Skeletal muscle tissue (tissue), 4 donors: ENCODE results near the gene KLRC1. TPM values are rescaled to one million over a fixed set of nuclear protein-coding genes. Genes with fewer than 3 reads are reported as not detected.
"Not testable (repeated sequence)": the region's sequence is repeated elsewhere in the genome, so short reads cannot be mapped to it uniquely, and the experiment has no call there.

Source experiments
- H3K27ac ChIP-seq: one replicate; pipeline ENCODE4 v1.7.0; 2013; ENCODE audit warnings: mild to moderate bottlenecking, low read depth, low read length, inconsistent platforms
- H3K27me3 ChIP-seq, 3 donors: one replicate each; pipeline ENCODE4 v1.7.0; 2013; ENCODE audit warnings: low read length in 3 of 3; ENCODE audit not compliant: control insufficient read depth in 3 of 3, insufficient read depth in 3 of 3
- H3K36me3 ChIP-seq, 3 donors: one replicate each; pipeline ENCODE4 v1.7.0; 2013; ENCODE audit warnings: low read length in 3 of 3; ENCODE audit not compliant: control insufficient read depth in 3 of 3, insufficient read depth in 3 of 3
- H3K4me1 ChIP-seq, 3 donors: one replicate each; pipeline ENCODE4 v1.7.0; 2013; ENCODE audit warnings: low read length in 3 of 3, mild to moderate bottlenecking in 3 of 3; ENCODE audit not compliant: control insufficient read depth in 3 of 3, insufficient read depth in 3 of 3
- H3K4me3 ChIP-seq, 3 donors: one replicate each; pipeline ENCODE4 v1.7.0; 2013; ENCODE audit warnings: low read length in 3 of 3
- H3K9ac ChIP-seq, 3 donors: one replicate each; pipeline ENCODE4 v1.7.0; 2013; ENCODE audit warnings: low read length in 3 of 3, mild to moderate bottlenecking in 3 of 3, moderate library complexity in 2 of 3, low read depth in 1 of 3
- H3K9me3 ChIP-seq, 3 donors: one replicate each; pipeline ENCODE4 v1.7.0; 2013; ENCODE audit warnings: low read length in 3 of 3; ENCODE audit not compliant: control insufficient read depth in 3 of 3
- total RNA-seq: library from RNA; depleted of rRNA; stranded (reverse); fragments of >200 nt; gene quantifications from one replicate; pipeline ENCODE4 v1.2.3, GENCODE V29; 2014
- donor health status: Osteomylitis.

Gene KLRC1
- total RNA-seq, 1 donor from 2014 or later: 1.0 TPM

DNA sequence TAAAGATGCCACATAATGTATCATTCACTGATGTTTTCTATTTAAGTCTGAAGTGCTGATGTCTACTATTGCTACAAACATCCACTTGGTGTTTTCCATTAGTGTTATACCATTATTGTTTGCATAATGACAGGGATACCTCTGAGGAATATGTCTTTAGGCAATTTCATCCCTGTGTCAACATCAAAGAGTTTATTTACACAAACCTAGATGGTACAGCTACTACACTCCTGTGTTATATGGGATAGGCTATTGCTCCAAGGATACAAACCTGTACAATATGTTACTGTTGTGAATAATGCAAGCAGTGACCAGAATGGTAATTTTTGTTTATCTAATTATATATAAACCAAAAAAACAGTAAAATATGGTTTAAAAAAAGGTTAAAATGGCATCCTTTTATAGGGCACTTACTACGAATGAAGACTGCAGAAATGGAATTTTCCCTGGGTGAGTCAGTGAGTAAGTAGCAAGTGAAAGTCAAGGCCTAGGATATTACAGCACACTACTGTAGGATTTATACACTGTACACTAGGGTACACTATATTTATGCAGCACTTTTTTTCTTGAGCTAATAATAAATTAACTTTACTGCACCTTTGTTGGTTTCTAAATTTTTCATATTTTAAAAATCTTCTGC, 28.8 kb downstream of the KLRC1 start:
- H3K4me1 ChIP-seq, H3K27me3 ChIP-seq, H3K4me3 ChIP-seq, H3K9me3 ChIP-seq, H3K36me3 ChIP-seq, H3K27ac ChIP-seq, H3K9ac ChIP-seq: not testable (repeated sequence)

DNA sequence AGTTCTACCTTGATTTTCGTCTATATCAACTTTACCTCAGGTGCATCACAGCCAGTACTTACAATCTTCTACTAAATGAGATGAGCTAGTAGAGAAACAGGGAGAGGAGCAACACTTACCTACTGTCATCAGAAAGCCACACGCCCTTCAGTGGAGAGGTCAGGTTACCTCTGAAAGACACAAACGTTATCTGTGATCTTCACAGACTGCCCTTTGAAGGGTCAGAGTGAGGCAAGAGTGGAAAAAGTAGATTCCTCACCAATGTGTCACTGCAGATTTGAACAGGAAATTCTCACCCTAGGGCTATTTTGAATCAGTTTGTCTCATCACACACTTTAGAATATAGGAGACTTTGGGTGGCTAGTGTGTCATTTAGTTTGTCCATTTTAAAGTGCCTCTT, 31.0 kb downstream of the KLRC1 start:
- H3K36me3 ChIP-seq, H3K4me1 ChIP-seq, H3K27me3 ChIP-seq, H3K9me3 ChIP-seq, H3K4me3 ChIP-seq, H3K27ac ChIP-seq, H3K9ac ChIP-seq: not testable (repeated sequence)

DNA sequence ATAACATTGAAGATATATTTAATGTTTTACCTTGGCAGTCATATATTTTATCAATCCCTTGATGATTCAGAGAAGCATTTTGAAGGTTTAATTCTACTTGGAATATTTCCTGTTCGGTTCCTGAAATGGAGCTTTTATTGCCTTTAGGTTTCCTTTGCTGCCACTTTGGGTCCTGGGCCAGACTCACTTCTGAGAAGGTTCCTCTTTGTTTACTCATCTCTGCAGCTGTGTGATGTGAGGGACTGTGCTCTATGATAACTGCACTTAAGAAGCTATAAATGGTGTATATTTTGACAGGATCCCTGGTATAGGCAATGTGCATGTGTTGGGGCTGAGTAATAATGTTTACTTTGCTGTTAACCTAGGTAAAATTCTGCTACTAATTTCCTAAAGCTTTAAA, 32.8 kb downstream of the KLRC1 start, which contains the start of gene KLRC3:
Gene KLRC3 (minus strand): TSS at position 262 of the 400 bp plus-strand sequence. CDS start 45 bp downstream, at position 217.
- not testable (repeated sequence) for H3K27me3 ChIP-seq, H3K9ac ChIP-seq, H3K36me3 ChIP-seq, H3K4me3 ChIP-seq, H3K27ac ChIP-seq, H3K4me1 ChIP-seq, H3K9me3 ChIP-seq

DNA sequence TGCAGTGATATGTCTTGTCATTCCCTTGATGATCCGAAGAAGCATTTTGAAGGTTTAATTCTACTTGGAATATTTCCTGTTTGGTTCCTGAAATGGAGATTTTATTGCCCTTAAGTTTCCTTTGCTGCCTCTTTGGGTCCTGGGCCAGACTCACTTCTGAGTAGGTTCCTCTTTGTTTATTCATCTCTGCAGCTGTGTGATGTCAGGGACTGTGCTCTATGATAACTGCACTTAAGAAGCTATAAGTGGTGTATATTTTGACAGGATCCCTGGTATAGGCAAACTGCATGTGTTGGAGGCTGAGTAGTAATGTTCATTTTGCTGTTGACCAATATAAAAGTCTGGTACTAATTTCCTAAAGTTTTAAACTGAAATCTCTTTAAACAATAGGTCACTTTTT, 43.8 kb downstream of the KLRC1 start, which contains the start of gene KLRC4:
Gene KLRC4 (minus strand): TSS at position 366 of the 400 bp plus-strand sequence. CDS start 182 bp downstream, at position 184.
- no peak within 1 kb of the TSS for H3K27ac ChIP-seq
- H3K9me3 ChIP-seq: peaks cover 0 to 3% (median 0%) of the 10 kb centered on the region in 3 donors
- no peaks in the 10 kb centered on the region for H3K4me1 ChIP-seq
- no peak within 1 kb of the TSS for H3K9ac ChIP-seq
- H3K36me3 ChIP-seq: no peaks in the 10 kb centered on the region
- H3K4me3 ChIP-seq: no peak within 1 kb of the TSS
- no peaks in the 10 kb centered on the region for H3K27me3 ChIP-seq

DNA sequence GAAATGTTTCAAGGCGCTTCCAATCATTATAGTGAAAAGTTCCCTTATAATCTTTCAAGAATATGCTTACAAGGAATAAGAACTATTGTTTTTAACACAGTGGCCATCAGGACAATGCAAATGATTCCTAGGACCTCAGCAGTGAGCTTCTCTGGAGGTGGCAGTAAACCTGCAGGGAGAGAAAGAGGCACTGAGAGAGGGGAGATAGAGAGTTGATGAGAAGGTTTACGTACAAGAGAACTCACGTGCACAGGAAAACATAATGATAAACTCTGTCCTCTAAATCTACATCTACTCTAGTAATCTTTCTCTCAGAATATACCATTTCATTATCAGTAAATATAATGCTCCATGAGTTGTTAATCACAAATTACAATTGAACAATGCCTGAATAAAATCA, 44.3 kb downstream of the KLRC1 start:
- H3K27me3 ChIP-seq: no peaks in the 10 kb centered on the region
- no peaks in the 10 kb centered on the region for H3K4me1 ChIP-seq
- H3K9ac ChIP-seq: no peak overlapping the region
- H3K4me3 ChIP-seq: no peak overlapping the region
- H3K9me3 ChIP-seq: peaks cover 0 to 3% (median 0%) of the 10 kb centered on the region in 3 donors
- H3K36me3 ChIP-seq: no peaks in the 10 kb centered on the region
- no peak overlapping the region for H3K27ac ChIP-seq

DNA sequence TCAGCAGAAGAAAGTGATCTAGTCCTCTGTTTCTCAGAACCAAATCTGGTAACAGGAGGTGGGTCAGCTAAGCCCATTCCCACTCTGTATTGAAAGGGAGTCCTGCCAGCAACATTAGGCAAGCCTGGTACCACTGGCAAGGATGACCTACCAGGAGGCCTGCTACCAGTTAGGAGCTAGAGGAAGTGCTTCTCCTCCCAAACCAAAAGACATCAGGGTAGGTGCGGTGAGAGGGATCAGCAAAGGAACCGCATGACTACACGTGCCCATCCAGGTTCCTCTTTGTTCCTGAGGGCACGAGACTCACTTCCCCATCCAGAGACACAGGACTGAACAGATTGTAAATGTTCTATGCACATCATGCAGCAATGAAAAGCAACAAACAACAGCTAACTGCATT, 46.5 kb downstream of the KLRC1 start:
- Histone ChIP-seq H3K9me3 (peaks cover 0 to 3% (median 0%) of the 10 kb centered on the region in 3 donors), H3K4me3 (no peak overlapping the region), H3K27ac (no peak overlapping the region), H3K9ac (no peak overlapping the region), H3K36me3 (no peaks in the 10 kb centered on the region), H3K27me3 (no peaks in the 10 kb centered on the region), H3K4me1 (no peaks in the 10 kb centered on the region)

DNA sequence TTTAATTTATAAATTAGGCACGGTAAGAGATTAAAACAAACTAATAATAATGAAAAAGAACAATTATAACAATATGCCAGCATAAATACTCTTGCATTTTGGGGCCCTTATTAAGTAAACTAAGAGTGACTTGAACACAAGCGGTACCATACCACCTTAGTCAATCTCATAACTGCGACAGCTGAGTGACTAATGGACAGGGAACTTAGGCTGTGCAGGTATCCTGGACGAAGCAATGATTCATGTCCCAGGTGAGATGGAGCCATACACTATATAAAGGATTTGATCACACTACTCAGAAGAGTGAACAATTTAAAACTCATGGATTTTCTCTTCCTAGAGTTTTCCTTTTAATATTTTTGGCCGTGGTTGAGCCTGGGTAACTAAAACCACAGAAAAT, 47.9 kb downstream of the KLRC1 start:
- H3K4me1 ChIP-seq: no peaks in the 10 kb centered on the region
- no peak overlapping the region for H3K27ac ChIP-seq
- H3K4me3 ChIP-seq: no peak overlapping the region
- no peak overlapping the region for H3K9ac ChIP-seq
- H3K27me3 ChIP-seq: no peaks in the 10 kb centered on the region
- H3K9me3 ChIP-seq: peaks cover 0 to 3% (median 0%) of the 10 kb centered on the region in 3 donors
- H3K36me3 ChIP-seq: no peaks in the 10 kb centered on the region

DNA sequence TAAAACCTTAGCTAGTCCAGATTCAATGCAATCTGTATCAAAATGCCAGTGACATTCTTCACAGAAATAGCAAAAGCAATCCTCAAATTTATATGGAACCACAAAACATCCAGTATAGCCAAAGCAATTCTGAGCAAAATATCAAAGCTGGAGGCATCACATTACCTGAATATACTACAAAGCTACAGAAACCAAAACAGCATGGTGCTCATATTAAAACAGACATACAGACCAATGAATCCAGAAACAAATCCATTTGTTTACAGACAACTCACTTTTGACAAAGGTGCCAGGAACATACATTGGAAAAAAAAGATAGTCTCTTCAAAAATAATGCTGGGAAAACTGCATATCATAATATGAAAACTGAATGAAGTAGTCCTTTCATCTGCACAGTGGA, 48.4 kb downstream of the KLRC1 start:
- Histone ChIP-seq H3K4me3 (no peak overlapping the region), H3K27ac (no peak overlapping the region), H3K4me1 (no peaks in the 10 kb centered on the region), H3K9ac (no peak overlapping the region), H3K9me3 (peaks cover 0 to 3% (median 0%) of the 10 kb centered on the region in 3 donors), H3K27me3 (no peaks in the 10 kb centered on the region), H3K36me3 (no peaks in the 10 kb centered on the region)

DNA sequence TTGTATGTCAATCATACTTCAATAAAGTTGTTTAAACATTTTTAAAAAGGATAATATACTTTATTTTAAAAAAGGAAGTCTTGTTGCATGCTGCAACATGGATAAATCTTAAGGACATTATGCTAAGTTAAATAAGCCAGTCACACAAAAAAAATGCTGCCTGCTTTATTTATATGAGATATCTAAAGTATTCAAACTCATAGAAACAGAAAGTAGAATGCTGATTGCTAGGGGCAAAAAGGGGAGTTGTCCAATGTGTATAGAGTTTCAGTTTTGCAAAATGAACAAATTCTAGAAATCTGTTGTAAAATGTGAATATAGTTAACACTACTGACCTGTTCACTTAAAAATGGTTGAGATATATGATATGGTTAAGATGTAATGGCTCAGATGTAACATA, 52.3 kb downstream of the KLRC1 start:
- no peaks in the 10 kb centered on the region for H3K36me3 ChIP-seq
- no peaks in the 10 kb centered on the region for H3K4me1 ChIP-seq
- H3K27ac ChIP-seq: no peak overlapping the region
- H3K27me3 ChIP-seq: no peaks in the 10 kb centered on the region
- H3K9me3 ChIP-seq: peaks cover 0 to 3% (median 0%) of the 10 kb centered on the region in 3 donors
- no peak overlapping the region for H3K4me3 ChIP-seq
- no peak overlapping the region for H3K9ac ChIP-seq

DNA sequence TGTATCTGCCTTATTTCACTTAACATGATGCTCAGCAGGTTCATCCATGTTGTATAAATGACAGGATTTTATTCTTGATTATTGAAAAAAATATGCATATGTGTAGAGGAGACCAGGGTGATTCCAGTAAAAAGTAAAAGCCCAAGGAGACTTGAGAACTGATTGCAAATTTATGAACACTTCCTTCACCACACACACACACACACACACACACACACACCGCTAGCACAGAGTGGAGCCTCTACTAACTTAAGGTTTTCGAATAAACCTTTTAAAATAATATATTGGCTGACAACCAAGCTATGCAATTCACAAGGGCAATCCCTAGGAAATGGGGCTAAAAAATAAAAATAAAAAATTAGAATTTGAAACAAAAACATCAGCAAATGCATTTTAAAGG, 55.0 kb downstream of the KLRC1 start:
- H3K9ac ChIP-seq: no peak overlapping the region
- no peaks in the 10 kb centered on the region for H3K27me3 ChIP-seq
- H3K9me3 ChIP-seq: no peaks in the 10 kb centered on the region
- H3K4me3 ChIP-seq: no peak overlapping the region
- H3K27ac ChIP-seq: no peak overlapping the region
- H3K4me1 ChIP-seq: peaks cover 0 to 3% (median 0%) of the 10 kb centered on the region in 3 donors
- H3K36me3 ChIP-seq: no peaks in the 10 kb centered on the region
